ENCODE results near the gene ACOT7. TPM values are rescaled to one million over a fixed set of nuclear protein-coding genes. Genes with fewer than 3 reads are reported as not detected.
"Not testable (repeated sequence)": the region's sequence is repeated elsewhere in the genome, so short reads cannot be mapped to it uniquely, and the experiment has no call there.

The ACOT7 gene
- total RNA-seq, 1 donor from 2014 or later = 8.6 TPM

GRCh38 chr1:6378096-6378746 is 15.3 kb downstream of the ACOT7 start:
- TF ChIP-seq CTCF (IDR thresholded peaks at IDR 0.05; ENCODE audit: borderline replicate concordance) = no peak
- no peak for DNase-seq
- no peak overlapping the region for H3K4me3 ChIP-seq
- H3K36me3 ChIP-seq = no peaks in the 10 kb centered on the region
- intact Hi-C loops (cut with micrococcal nuclease) = no loop called here
- H3K9me3 ChIP-seq (replicated peaks) = peaks cover 10% of the 10 kb centered on the region
- no peaks in the 10 kb centered on the region for H3K27me3 ChIP-seq (ENCODE audit: low read depth)
- no peaks in the 10 kb centered on the region for H3K4me1 ChIP-seq
- H3K27ac ChIP-seq (replicated peaks) = no peak overlapping the region

GRCh38 chr1:6373961-6374720 is 19.4 kb downstream of the ACOT7 start:
- Histone ChIP-seq H3K27me3 (ENCODE audit: low read depth) (no peaks in the 10 kb centered on the region), H3K4me3 (no peak overlapping the region), H3K36me3 (no peaks in the 10 kb centered on the region), H3K27ac (replicated peaks) (no peak overlapping the region), H3K4me1 (no peaks in the 10 kb centered on the region), H3K9me3 (replicated peaks) (no peaks in the 10 kb centered on the region)
- TF ChIP-seq CTCF (IDR thresholded peaks at IDR 0.05; ENCODE audit: borderline replicate concordance) = no peak
- no peak for DNase-seq
- intact Hi-C loops (cut with micrococcal nuclease) = no loop called here

GRCh38 chr1:6372236-6372635 is 21.3 kb downstream of the ACOT7 start:
- DNase-seq; H3K27me3 ChIP-seq (ENCODE audit: low read depth); H3K36me3 ChIP-seq; H3K4me1 ChIP-seq; H3K9me3 ChIP-seq (replicated peaks); H3K4me3 ChIP-seq; H3K27ac ChIP-seq (replicated peaks); intact Hi-C loops (cut with micrococcal nuclease): not testable (repeated sequence)

- Histone ChIP-seq H3K9me3 (replicated peaks) (no peaks in the 10 kb centered on the region), H3K4me3 (no peak overlapping the region), H3K27ac (replicated peaks) (no peak overlapping the region), H3K27me3 (ENCODE audit: low read depth) (no peaks in the 10 kb centered on the region), H3K4me1 (peaks cover 9% of the 10 kb centered on the region), H3K36me3 (no peaks in the 10 kb centered on the region)
- TF ChIP-seq CTCF (IDR thresholded peaks at IDR 0.05; ENCODE audit: borderline replicate concordance) = no peak
- intact Hi-C loops (cut with micrococcal nuclease) = no loop called here
- DNase-seq = no peak
Observed at GRCh38 chr1:6370006-6370405, 23.6 kb downstream of the ACOT7 start.

GRCh38 chr1:6367381-6368012 is 26.1 kb downstream of the ACOT7 start:
- H3K27me3 ChIP-seq (ENCODE audit: low read depth) = no peaks in the 10 kb centered on the region
- no peak overlapping the region for H3K27ac ChIP-seq (replicated peaks)
- no peak overlapping the region for H3K4me3 ChIP-seq
- H3K4me1 ChIP-seq = peaks cover 15% of the 10 kb centered on the region
- intact Hi-C loops (cut with micrococcal nuclease) = no loop called here
- no peaks in the 10 kb centered on the region for H3K9me3 ChIP-seq (replicated peaks)
- peak; percentile 48 for DNase-seq
- no peak for TF ChIP-seq CTCF (IDR thresholded peaks at IDR 0.05; ENCODE audit: borderline replicate concordance)
- no peaks in the 10 kb centered on the region for H3K36me3 ChIP-seq

- intact Hi-C loops (cut with micrococcal nuclease) = no loop called here
Observed at GRCh38 chr1:6365047-6365446, 28.5 kb downstream of the ACOT7 start.

More at GRCh38 chr1:6365047-6365446, 28.5 kb downstream of the ACOT7 start:
- Histone ChIP-seq H3K9me3 (replicated peaks) (no peaks in the 10 kb centered on the region), H3K4me3 (no peak overlapping the region), H3K27ac (replicated peaks) (no peak overlapping the region), H3K4me1 (peaks cover 22% of the 10 kb centered on the region), H3K27me3 (ENCODE audit: low read depth) (no peaks in the 10 kb centered on the region), H3K36me3 (no peaks in the 10 kb centered on the region)
- TF ChIP-seq CTCF (IDR thresholded peaks at IDR 0.05; ENCODE audit: borderline replicate concordance) = no peak
- DNase-seq = no peak
